Measurements from ENCODE around the gene GSTA1.

DNA sequence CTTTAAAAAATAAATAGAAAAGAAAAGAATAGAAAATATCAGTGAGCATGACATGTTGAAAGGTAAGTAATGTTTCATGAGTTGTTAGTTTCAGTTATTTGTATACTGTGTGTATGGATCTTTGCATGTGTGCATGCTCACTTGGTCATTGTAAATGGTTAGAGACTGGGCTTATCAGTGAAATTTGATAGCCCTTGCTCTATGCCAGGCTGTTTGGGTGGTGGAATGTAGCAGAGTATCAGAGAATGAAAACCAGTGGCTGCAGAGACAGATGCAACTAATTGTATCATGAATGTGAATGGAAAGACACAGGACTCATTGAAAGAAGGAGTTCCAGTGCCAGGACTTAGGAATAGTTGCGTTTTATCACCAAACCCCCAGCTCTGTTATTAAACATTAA, 44.5 kb downstream of the GSTA1 start:
- TF ChIP-seq SUZ12 (IDR thresholded peaks at IDR 0.05; ENCODE audit: extremely low read depth, insufficient read depth, insufficient read length) (no peak), ZNF274 (IDR thresholded peaks at IDR 0.05; ENCODE audit: low read depth, low read length) (no peak), YY1 (IDR thresholded peaks at IDR 0.05; ENCODE audit: insufficient read depth, insufficient read length) (no peak)

Data from NT2/D1 (cell line).